BE2C (cell line): ENCODE measurements around the gene KLHL2.

ENCODE experiments used
- DNase-seq: peaks from one replicate; pipeline ENCODE4 v3.0.0-alpha.2; 2020
- H3K27me3 ChIP-seq: fragments of 250-450 bp; sonication (Bioruptor Pico); 2 replicates; pipeline ENCODE4 v1.5.1; 2020; ENCODE audit warnings: mild to moderate bottlenecking
- H3K36me3 ChIP-seq: fragments of 250-450 bp; sonication (Bioruptor Pico); 2 replicates; pipeline ENCODE4 v1.5.1; 2020; ENCODE audit warnings: mild to moderate bottlenecking
- H3K4me1 ChIP-seq: fragments of 250-450 bp; sonication (Bioruptor Pico); 2 replicates; pipeline ENCODE4 v1.5.1; 2020
- H3K4me3 ChIP-seq: 2 replicates; pipeline ENCODE4 v1.5.1; 2011; ENCODE audit warnings: low read depth, low read length
- H3K9me3 ChIP-seq: fragments of 250-450 bp; sonication (Bioruptor Pico); 2 replicates; pipeline ENCODE4 v1.5.1; 2020
- TF ChIP-seq, protein P1 (sequence below): IDR thresholded peaks from 2 replicates; pipeline ENCODE4 v1.5.1; 2012; ENCODE audit warnings: mild to moderate bottlenecking, low read depth, low read length

KLHL2 gene

DNA sequence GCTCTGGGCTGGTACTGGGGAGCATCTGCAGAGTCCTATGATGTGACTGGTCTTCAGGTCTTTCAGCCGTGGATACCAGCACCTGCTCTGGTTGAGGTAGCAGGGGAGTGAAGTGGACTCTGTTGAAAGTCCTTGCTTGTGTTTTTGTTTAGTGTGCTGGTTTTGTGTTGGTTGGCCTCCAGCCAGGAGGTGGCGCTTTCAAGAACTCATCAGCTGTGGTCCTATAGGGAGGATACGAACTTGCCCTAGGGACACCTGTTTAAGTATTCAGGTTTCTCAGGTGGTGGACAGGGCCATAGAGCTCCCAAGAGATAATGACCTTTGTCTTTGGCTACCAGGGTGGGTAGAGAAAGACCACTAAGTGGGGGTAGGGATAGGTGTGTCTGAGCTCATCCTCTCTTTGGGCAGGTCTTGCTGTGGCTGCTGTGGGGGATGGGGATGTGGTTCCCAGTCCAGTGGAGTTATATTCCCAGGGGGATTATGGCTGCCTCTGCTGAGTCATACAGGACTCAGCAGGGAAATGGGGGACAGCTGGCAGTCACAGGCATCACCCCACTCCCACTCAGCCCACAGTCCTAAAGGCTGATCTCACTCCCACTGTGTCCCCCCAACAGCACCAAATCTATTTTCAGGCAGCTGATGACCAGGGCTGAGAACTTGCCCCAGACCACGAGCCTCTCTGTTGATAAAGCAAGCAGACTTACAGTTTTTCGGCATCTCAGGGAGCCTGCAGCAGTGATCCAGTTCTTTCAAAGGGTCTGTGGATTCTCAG lies 144.2 kb downstream of the KLHL2 start:
- TF ChIP-seq, protein P1, sequence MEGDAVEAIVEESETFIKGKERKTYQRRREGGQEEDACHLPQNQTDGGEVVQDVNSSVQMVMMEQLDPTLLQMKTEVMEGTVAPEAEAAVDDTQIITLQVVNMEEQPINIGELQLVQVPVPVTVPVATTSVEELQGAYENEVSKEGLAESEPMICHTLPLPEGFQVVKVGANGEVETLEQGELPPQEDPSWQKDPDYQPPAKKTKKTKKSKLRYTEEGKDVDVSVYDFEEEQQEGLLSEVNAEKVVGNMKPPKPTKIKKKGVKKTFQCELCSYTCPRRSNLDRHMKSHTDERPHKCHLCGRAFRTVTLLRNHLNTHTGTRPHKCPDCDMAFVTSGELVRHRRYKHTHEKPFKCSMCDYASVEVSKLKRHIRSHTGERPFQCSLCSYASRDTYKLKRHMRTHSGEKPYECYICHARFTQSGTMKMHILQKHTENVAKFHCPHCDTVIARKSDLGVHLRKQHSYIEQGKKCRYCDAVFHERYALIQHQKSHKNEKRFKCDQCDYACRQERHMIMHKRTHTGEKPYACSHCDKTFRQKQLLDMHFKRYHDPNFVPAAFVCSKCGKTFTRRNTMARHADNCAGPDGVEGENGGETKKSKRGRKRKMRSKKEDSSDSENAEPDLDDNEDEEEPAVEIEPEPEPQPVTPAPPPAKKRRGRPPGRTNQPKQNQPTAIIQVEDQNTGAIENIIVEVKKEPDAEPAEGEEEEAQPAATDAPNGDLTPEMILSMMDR: peak; percentile 23; the same call in 1 of the 2 replicates
- no peaks in the 10 kb centered on the region for H3K9me3 ChIP-seq
- H3K4me3 ChIP-seq: no peak overlapping the region
- H3K27me3 ChIP-seq: no peaks in the 10 kb centered on the region
- no peaks in the 10 kb centered on the region for H3K36me3 ChIP-seq
- DNase-seq: peak; percentile 25
- H3K4me1 ChIP-seq: no peaks in the 10 kb centered on the region

DNA sequence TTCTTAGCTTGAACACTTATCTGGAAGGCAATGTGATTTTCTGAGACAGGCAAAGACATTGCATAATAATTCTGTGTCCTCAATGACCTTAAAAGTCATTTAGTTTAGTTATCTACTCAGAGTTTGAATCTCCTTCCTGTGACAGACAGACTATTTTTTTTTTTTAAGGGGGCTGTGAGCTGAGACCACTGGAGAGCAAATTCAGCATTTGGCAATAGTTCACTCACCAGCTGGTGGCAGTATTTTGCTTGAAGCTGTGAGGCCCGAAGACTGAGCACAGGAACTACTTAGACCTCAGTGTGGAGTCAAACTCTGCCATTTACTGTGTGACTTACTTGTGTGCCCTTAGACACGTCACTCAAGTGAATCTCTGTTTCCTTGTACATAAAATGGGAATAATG lies 148.5 kb downstream of the KLHL2 start:
- Histone ChIP-seq H3K36me3 (no peaks in the 10 kb centered on the region), H3K27me3 (peaks cover 9% of the 10 kb centered on the region; the same call in 1 of the 2 replicates), H3K4me3 (no peak overlapping the region), H3K9me3 (no peaks in the 10 kb centered on the region), H3K4me1 (no peaks in the 10 kb centered on the region)
- DNase-seq: peak; percentile 48
- TF ChIP-seq, protein P1: peak; percentile 69

GRCh38 chr4:165359506-165359905 lies 152.1 kb downstream of the KLHL2 start:
- Histone ChIP-seq H3K4me3 (no peak overlapping the region), H3K9me3 (no peaks in the 10 kb centered on the region), H3K27me3 (peaks cover 12% of the 10 kb centered on the region; the same call in 1 of the 2 replicates), H3K36me3 (no peaks in the 10 kb centered on the region), H3K4me1 (no peaks in the 10 kb centered on the region)
- TF ChIP-seq, protein P1: no peak
- DNase-seq: no peak

- no peak for DNase-seq
- Histone ChIP-seq H3K9me3 (no peaks in the 10 kb centered on the region), H3K4me3 (no peak overlapping the region), H3K27me3 (peaks cover 12% of the 10 kb centered on the region; the same call in 1 of the 2 replicates), H3K4me1 (no peaks in the 10 kb centered on the region), H3K36me3 (no peaks in the 10 kb centered on the region)
- TF ChIP-seq, protein P1: no peak
These were observed 152.8 kb downstream of the KLHL2 start for GRCh38 chr4:165360041-165360695.

DNA sequence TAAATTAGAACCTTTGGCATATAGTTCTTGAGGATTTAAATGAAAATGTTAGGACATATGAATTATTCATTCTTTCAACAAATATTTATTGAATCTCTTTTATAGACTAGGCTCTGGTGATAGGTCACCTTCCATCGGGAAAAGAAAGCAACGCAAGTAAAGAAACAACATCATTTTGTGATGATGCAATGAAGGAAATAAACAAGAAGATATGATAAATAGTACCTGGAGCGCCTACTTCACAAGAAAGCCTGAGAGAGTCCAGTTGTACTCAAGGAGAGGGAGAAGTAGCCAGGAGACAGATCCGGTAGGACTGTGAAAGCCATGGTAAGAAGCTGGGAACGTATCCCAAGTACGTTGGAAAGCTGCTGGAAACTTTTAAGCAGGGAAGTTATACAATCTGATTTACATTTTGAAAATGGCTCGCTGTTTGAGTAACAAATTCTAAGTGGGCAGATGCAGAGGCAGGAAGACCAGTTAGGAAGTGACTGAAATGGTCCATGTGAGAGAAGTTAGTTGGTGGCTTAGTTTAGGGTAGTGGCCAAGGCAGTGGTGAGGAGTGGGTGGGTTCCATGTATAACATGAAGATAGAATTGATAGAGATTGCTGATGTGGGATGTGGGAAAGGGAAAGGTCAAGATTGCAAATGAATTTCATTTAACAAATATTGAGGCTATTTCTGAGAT lies 153.8 kb downstream of the KLHL2 start:
- TF ChIP-seq, protein P1: no peak
- Histone ChIP-seq H3K36me3 (no peaks in the 10 kb centered on the region), H3K9me3 (no peaks in the 10 kb centered on the region), H3K27me3 (peaks cover 12% of the 10 kb centered on the region; the same call in 1 of the 2 replicates), H3K4me1 (no peaks in the 10 kb centered on the region), H3K4me3 (no peak overlapping the region)
- no peak for DNase-seq
